ENCODE data around the gene MYB. TPM values are rescaled to one million over a fixed set of nuclear protein-coding genes. Genes with fewer than 3 reads are reported as not detected.
"Not testable (repeated sequence)": the region's sequence is repeated elsewhere in the genome, so short reads cannot be mapped to it uniquely, and the experiment has no call there.

Gene MYB
- polyA plus RNA-seq, 10 donors = 0.51 to 2.6 (median 1.2) TPM

GRCh38 chr6:135162678-135163439 lies 18.2 kb upstream of the MYB start:
- DNase-seq = no peak

- no peak for DNase-seq
Measured at GRCh38 chr6:135163440-135163738, 17.7 kb upstream of the MYB start.

- DNase-seq = not testable (repeated sequence)
Measured at GRCh38 chr6:135164387-135164786, 16.7 kb upstream of the MYB start.

GRCh38 chr6:135165031-135165430 lies 16.1 kb upstream of the MYB start:
- no peak for DNase-seq

GRCh38 chr6:135166515-135166914 lies 14.6 kb upstream of the MYB start:
- DNase-seq = no peak

- no peak for DNase-seq
Measured at GRCh38 chr6:135167617-135168016, 13.5 kb upstream of the MYB start.

- DNase-seq = no peak
Measured at GRCh38 chr6:135168766-135169165, 12.3 kb upstream of the MYB start.

- DNase-seq = no peak
Measured at GRCh38 chr6:135170238-135170637, 10.9 kb upstream of the MYB start.

GRCh38 chr6:135170849-135171248 lies 10.3 kb upstream of the MYB start:
- no peak for DNase-seq

GRCh38 chr6:135173242-135173988 lies 7.7 kb upstream of the MYB start:
- DNase-seq = no peak

- DNase-seq = no peak
Measured at GRCh38 chr6:135173989-135174484, 7.1 kb upstream of the MYB start.

GRCh38 chr6:135176058-135176457 lies 5.0 kb upstream of the MYB start:
- DNase-seq = no peak

GRCh38 chr6:135176464-135176863 lies 4.6 kb upstream of the MYB start:
- no peak for DNase-seq

- DNase-seq = no peak
Measured at GRCh38 chr6:135179372-135179771, 1.7 kb upstream of the MYB start.

- DNase-seq = no peak
Measured at GRCh38 chr6:135179920-135180541, 1.1 kb upstream of the MYB start.

- peak in 1 of 3 donors; percentile 53 for DNase-seq
Measured at GRCh38 chr6:135181333-135182070, 394 bp downstream of the MYB start.

- peak in 1 of 3 donors; percentile 45 for DNase-seq
Measured at GRCh38 chr6:135182071-135183001, 1.2 kb downstream of the MYB start.

- no peak for DNase-seq
Measured at GRCh38 chr6:135183002-135183531, 2.0 kb downstream of the MYB start.

GRCh38 chr6:135183532-135184440 lies 2.7 kb downstream of the MYB start:
- DNase-seq = peak in 1 of 3 donors; percentile 43

- DNase-seq = no peak
Measured at GRCh38 chr6:135185483-135185882, 4.4 kb downstream of the MYB start.

Measured in muscle of back (tissue), 11 donors.